K562 (cell line): ENCODE data around the gene RNF145. TPM values are rescaled to one million over a fixed set of nuclear protein-coding genes. Genes with fewer than 3 reads are reported as not detected.
A peak's percentile ranks its signal among the peaks of the same experiment; 100 is the strongest.

ENCODE experiments used
- ATAC-seq: fragments of 200-7000 bp; cut with Tn5 transposase; 3 replicates; pipeline ENCODE4 v1.9.1; 2020; ENCODE audit warnings: moderate library complexity
- BruUV-seq: library from RNA; stranded (reverse); fragments of 400-500 nt; replicated peaks from 2 replicates; lab custom pipeline; 2021; lab: Mats Ljungman, UMichigan
- CTCF ChIA-PET: fragments of 300-600 bp; formaldehyde crosslinking; extraction: SDS; loops from one replicate; lab custom pipeline; 2021; ENCODE audit warnings: low intra/inter-chr PET ratio; lab: Yijun Ruan, JAX
- POLR2A ChIA-PET: fragments of 300-600, 350-650 bp; sonication (Branson Sonifier 250); formaldehyde crosslinking; extraction: SDS; loops from one replicate; lab custom pipeline; 2021; ENCODE audit warnings: antibody characterized with exemption, inconsistent platforms; lab: Yijun Ruan, JAX
- DNase-seq, 4 experiments: peaks; one replicate each; pipeline versions ENCODE4 v3.0.0 to v3.0.0-alpha.2; 2011 to 2018; ENCODE audit warnings: low spot score in 3 of 4, mixed read lengths in 3 of 4; ENCODE audit errors: extremely low read depth in 1 of 4
- FAIRE-seq: peaks from 2 replicates; lab custom pipeline; 2011; peaks lifted over from hg19 to GRCh38; lab: Jason Lieb, UNC
- H2AFZ ChIP-seq: 2 replicates; pipeline ENCODE4 v1.6.0; 2011; ENCODE audit warnings: low read depth, low read length, control low read depth, inconsistent platforms
- H3K27ac ChIP-seq: fragments of 200-600 bp; 3 replicates; pipeline ENCODE4 v1.8.0; 2011; ENCODE audit warnings: low read depth, mild to moderate bottlenecking, control low read depth, inconsistent platforms, low read length, moderate library complexity, mixed read lengths; ENCODE audit errors: extremely low read depth
- H3K27me3 ChIP-seq, 2 experiments: fragments of 300-600 bp in 1 of 2; 2 replicates in 1 of 2; 3 replicates in 1 of 2; pipeline versions ENCODE4 v1.6.0 to v1.8.0; 2011; ENCODE audit warnings: inconsistent platforms in 2 of 2, low read length in 2 of 2, mild to moderate bottlenecking in 1 of 2, mixed read lengths in 1 of 2, moderate library complexity in 1 of 2; ENCODE audit not compliant: control insufficient read depth in 2 of 2, insufficient read depth in 2 of 2
- H3K36me3 ChIP-seq: fragments of 300-600 bp; 3 replicates; pipeline ENCODE4 v1.8.0; 2011; ENCODE audit warnings: mild to moderate bottlenecking, low read length, inconsistent platforms; ENCODE audit not compliant: control insufficient read depth, insufficient read depth
- H3K4me1 ChIP-seq, 2 experiments: fragments of 200-600 bp in 1 of 2; replicated peaks in 1 of 2; 2 replicates in 1 of 2; 3 replicates in 1 of 2; pipeline versions ENCODE4 v1.5.1 to v1.8.0; 2011; ENCODE audit warnings: inconsistent platforms in 2 of 2, low read length in 2 of 2, mild to moderate bottlenecking in 1 of 2, mixed read lengths in 1 of 2, moderate library complexity in 1 of 2; ENCODE audit not compliant: control insufficient read depth in 2 of 2, insufficient read depth in 2 of 2
- H3K4me2 ChIP-seq: 2 replicates; pipeline ENCODE4 v1.6.1; 2011; ENCODE audit warnings: low read length, control low read depth, inconsistent platforms, mixed read lengths; ENCODE audit not compliant: insufficient read depth
- H3K4me3 ChIP-seq: fragments of 200-600 bp; sonication (generic), shearing (Covaris generic); 2 replicates; pipeline ENCODE4 v1.5.1; 2016; ENCODE audit warnings: control low read depth, inconsistent platforms
- H3K79me2 ChIP-seq: fragments of 200-600 bp; 3 replicates; pipeline ENCODE4 v1.8.0; 2011; ENCODE audit warnings: low read length, inconsistent platforms; ENCODE audit not compliant: control insufficient read depth, insufficient read depth
- H3K9ac ChIP-seq, 2 experiments: 2 replicates each; pipeline versions ENCODE4 v1.6.0 to v1.6.1; 2011; ENCODE audit warnings: low read depth in 2 of 2, low read length in 2 of 2, control low read depth in 1 of 2, inconsistent platforms in 1 of 2, mild to moderate bottlenecking in 1 of 2, mixed read lengths in 1 of 2; ENCODE audit not compliant: insufficient read depth in 1 of 2
- H3K9me1 ChIP-seq: one replicate; pipeline ENCODE4 v1.6.0; 2011; ENCODE audit warnings: inconsistent platforms, mild to moderate bottlenecking, low read length, moderate library complexity; ENCODE audit not compliant: control insufficient read depth, insufficient read depth
- H3K9me3 ChIP-seq: replicated peaks from 2 replicates; pipeline ENCODE4 v1.5.1; 2011; ENCODE audit warnings: low read depth, low read length, inconsistent platforms; ENCODE audit not compliant: control insufficient read depth, insufficient read depth
- H4K20me1 ChIP-seq: replicated peaks from 2 replicates; pipeline ENCODE4 v1.6.1; 2011; ENCODE audit warnings: low read length, inconsistent platforms, mixed read lengths; ENCODE audit not compliant: control insufficient read depth, insufficient read depth
- ETS2 ChIP-seq: IDR thresholded peaks from 2 replicates; pipeline ENCODE4 v1.6.1; 2016; ENCODE audit warnings: borderline replicate concordance, missing genetic modification characterization, mild to moderate bottlenecking, moderate library complexity, missing compliant biosample characterization; ENCODE audit not compliant: poor library complexity, severe bottlenecking
- ETV1 ChIP-seq: fragments of 450-650 bp; conservative IDR thresholded peaks from 2 replicates; pipeline ENCODE4 v1.6.1; 2016; ENCODE audit warnings: missing genetic modification characterization, control low read depth, low read depth, missing compliant biosample characterization
- HMBOX1 ChIP-seq: sonication (generic); IDR thresholded peaks from 2 replicates; pipeline ENCODE4 v1.6.1; 2016
- JUND ChIP-seq, 2 experiments: IDR thresholded peaks; 2 replicates in 1 of 2; 3 replicates in 1 of 2; pipeline ENCODE4 v1.6.1; 2011; ENCODE audit warnings: borderline replicate concordance in 2 of 2, low read depth in 2 of 2, low read length in 2 of 2, improper control_type of control experiment in 1 of 2, missing biosample characterization in 1 of 2, missing genetic modification characterization in 1 of 2, missing genetic modification reagents in 1 of 2
- NR2C2 ChIP-seq, 2 experiments: fragments of 200-800 bp in 1 of 2; sonication (Bioruptor generic) in 1 of 2; sonication (generic) in 1 of 2; formaldehyde crosslinking in 1 of 2; IDR thresholded peaks; 2 replicates each; pipeline versions ENCODE4 v1.6.1 to v1.8.0; 2016 to 2022; ENCODE audit warnings: mild to moderate bottlenecking in 1 of 2, missing compliant biosample characterization in 1 of 2, missing genetic modification characterization in 1 of 2, missing genetic modification reagents in 1 of 2
- PHF20 ChIP-seq: fragments of 450-650 bp; IDR thresholded peaks from 2 replicates; pipeline ENCODE4 v1.6.1; 2018; ENCODE audit not compliant: partially characterized antibody
- PPARD ChIP-seq: fragments of 250-450 bp; sonication (Bioruptor Pico); IDR thresholded peaks from 2 replicates; pipeline ENCODE4 v1.8.0; 2022; ENCODE audit warnings: inconsistent platforms, mild to moderate bottlenecking, moderate library complexity
- RCOR1 ChIP-seq, 2 experiments: IDR thresholded peaks; 2 replicates each; pipeline ENCODE4 v1.6.1; 2012; ENCODE audit warnings: low read depth in 2 of 2, low read length in 2 of 2, borderline replicate concordance in 1 of 2, improper control_type of control experiment in 1 of 2
- SRSF3 ChIP-seq: fragments of 200-400 bp; formaldehyde crosslinking; IDR thresholded peaks from 2 replicates; pipeline ENCODE4 v1.6.1; 2016; ENCODE audit warnings: mild to moderate bottlenecking, low read length, moderate library complexity; ENCODE audit not compliant: insufficient read depth
- TBL1XR1 ChIP-seq, 2 experiments: IDR thresholded peaks; 2 replicates each; pipeline ENCODE4 v1.6.1; 2012; ENCODE audit warnings: improper control_type of control experiment in 2 of 2, low read length in 2 of 2, mild to moderate bottlenecking in 1 of 2
- TFAM ChIP-seq: fragments of 250-450 bp; sonication (Bioruptor Pico); conservative IDR thresholded peaks from 2 replicates; pipeline ENCODE4 v1.5.0; 2021; ENCODE audit warnings: mild to moderate bottlenecking, moderate library complexity
- ZBTB43 ChIP-seq: sonication (generic); formaldehyde crosslinking; IDR thresholded peaks from 2 replicates; pipeline ENCODE4 v1.8.0; 2023; ENCODE audit warnings: mild to moderate bottlenecking, missing genetic modification reagents
- ZNF354B ChIP-seq: fragments of 250-450 bp; sonication (Bioruptor Pico); IDR thresholded peaks from 2 replicates; pipeline ENCODE4 v1.4.0; 2020
- WGBS: fragments of 100-300 bp; shearing (Covaris generic); methylation state at CpG from one replicate; pipeline ENCODE4 v1.1.6; 2016; ENCODE audit warnings: low coverage, mixed read lengths; ENCODE audit not compliant: insufficient coverage; ENCODE audit errors: missing lambda C conversion rate; 5-methylcytosine and 5-hydroxymethylcytosine counted together
- in situ Hi-C: fragments of 300-500 bp; cut with MboI; formaldehyde crosslinking; loops from 4 replicates; pipeline ENCODE4 v1.15.0; 2018; ENCODE audit warnings: inconsistent platforms, mixed read lengths
- intact Hi-C: fragments of 100-400 bp; cut with micrococcal nuclease; formaldehyde crosslinking; loops from 2 replicates; pipeline ENCODE4 v1.14.2; 2022
- polyA plus RNA-seq, 8 experiments: library from polyadenylated mRNA; depleted of rRNA in 4 of 8; stranded (reverse) in 5 of 8; unstranded in 3 of 8; fragments of >200 nt; fragmentation: Nextera tagmentation in 2 of 8; fragmentation: Illumina TruSeq in 1 of 8; extraction: Ambion mirVana in 2 of 8; extraction: Trizol in 1 of 8; gene quantifications; 2 replicates each; pipeline versions ENCODE4 v1.2.1 to v1.2.3, GENCODE V29; 2011 to 2014; ENCODE audit warnings: inconsistent platforms in 1 of 8, missing spikeins in 1 of 8
- total RNA-seq, 7 experiments: library from RNA; depleted of rRNA in 6 of 7; stranded (reverse); fragments of >200 nt in 6 of 7; fragmentation: Illumina TruSeq in 2 of 7; extraction: Trizol in 2 of 7; gene quantifications; 2 replicates each; pipeline versions ENCODE4 v1.2.1 to v1.2.3, GENCODE V29; 2011 to 2021; ENCODE audit warnings: low replicate concordance in 1 of 7
- TF ChIP-seq, protein P1 (sequence below): fragments of 250-450 bp; sonication (Bioruptor Pico); IDR thresholded peaks from 2 replicates; pipeline ENCODE4 v1.4.0; 2020; ENCODE audit warnings: mild to moderate bottlenecking, moderate library complexity
- TF ChIP-seq, protein P2 (sequence below): sonication (generic); formaldehyde crosslinking; IDR thresholded peaks from 2 replicates; pipeline ENCODE4 v1.8.1; 2023; ENCODE audit warnings: mild to moderate bottlenecking, missing genetic modification reagents

RNF145 gene
- total and polyA plus RNA-seq, 9 of the 15 experiments (the other 6 are each of a cell fraction or from before 2014, with no cell fraction given): 13.6 to 40.7 (median 25.4) TPM

GRCh38 chr5:159210846-159211245, 1.5 kb upstream of the RNF145 start:
- H4K20me1 ChIP-seq: 0 out of 2 replicates have a peak, but pooled peaks cover 5% of the 10 kb centered on the region
- H3K4me2 ChIP-seq: peak overlapping the region; percentile 90
- in situ Hi-C loops: no loop called here
- 44% methylated on average over 1 of the region's 1 CpG for WGBS
- intact Hi-C loops: no loop called here
- H3K9ac ChIP-seq: peak overlapping the region in 1 of 2 experiments; percentile 80; a peak in 1 of 4 replicates
- CTCF ChIA-PET: no interaction called here
- no peaks in the 10 kb centered on the region for H3K36me3 ChIP-seq
- peaks cover 9 to 39% of the 10 kb centered on the region in 2 experiments for H3K4me1 ChIP-seq
- H3K9me1 ChIP-seq: no peaks in the 10 kb centered on the region
- BruUV-seq: no TSS peak
- DNase-seq (peak in 2 of 4 experiments; percentile 20 to 23), ATAC-seq (no peak), FAIRE-seq (no peak)
- H3K9me3 ChIP-seq: no peaks in the 10 kb centered on the region
- POLR2A ChIA-PET: interaction anchor here (1.3 to 1.6 kb wide), 3 partner anchors 10 to 12 kb away, joined by 3 to 6 read pairs (median 4); no protein-coding TSS in a partner anchor
- H3K27me3 ChIP-seq: no peaks in the 10 kb centered on the region
- 0 out of 2 replicates have a peak overlapping the region, but pooled peaks have one; percentile 62 for H3K4me3 ChIP-seq
- peaks cover 49% of the 10 kb centered on the region for H3K79me2 ChIP-seq
- peak overlapping the region; percentile 81; the same call in 1 of the 2 replicates for H2AFZ ChIP-seq
- peak overlapping the region; percentile 96 for H3K27ac ChIP-seq
- peak; percentile 21; the same call in 1 of the 2 replicates for TF ChIP-seq HMBOX1
- TF ChIP-seq RCOR1 (IDR thresholded peaks at IDR 0.05; ENCODE audit: borderline replicate concordance in 1 of 2, low read depth in 2 of 2, low read length in 2 of 2): peak in 1 of 2 experiments; percentile 65; a peak in 1 of 4 replicates
- TF ChIP-seq TBL1XR1 (IDR thresholded peaks at IDR 0.05; ENCODE audit: low read length in 2 of 2): 0 out of 4 replicates have a peak, but pooled peaks of 1 of the 2 experiments have one; percentile 12
- TF ChIP-seq, protein P1, sequence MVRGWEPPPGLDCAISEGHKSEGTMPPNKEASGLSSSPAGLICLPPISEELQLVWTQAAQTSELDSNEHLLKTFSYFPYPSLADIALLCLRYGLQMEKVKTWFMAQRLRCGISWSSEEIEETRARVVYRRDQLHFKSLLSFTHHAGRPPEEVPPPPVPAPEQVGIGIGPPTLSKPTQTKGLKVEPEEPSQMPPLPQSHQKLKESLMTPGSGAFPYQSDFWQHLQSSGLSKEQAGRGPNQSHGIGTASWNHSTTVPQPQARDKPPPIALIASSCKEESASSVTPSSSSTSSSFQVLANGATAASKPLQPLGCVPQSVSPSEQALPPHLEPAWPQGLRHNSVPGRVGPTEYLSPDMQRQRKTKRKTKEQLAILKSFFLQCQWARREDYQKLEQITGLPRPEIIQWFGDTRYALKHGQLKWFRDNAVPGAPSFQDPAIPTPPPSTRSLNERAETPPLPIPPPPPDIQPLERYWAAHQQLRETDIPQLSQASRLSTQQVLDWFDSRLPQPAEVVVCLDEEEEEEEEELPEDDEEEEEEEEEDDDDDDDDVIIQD (CRISPR knock-in tag): no peak
- TF ChIP-seq JUND (IDR thresholded peaks at IDR 0.05; ENCODE audit: borderline replicate concordance, low read depth, low read length): peak; percentile 51; the same call in 1 of the 2 replicates
- TF ChIP-seq JUND (tag; IDR thresholded peaks at IDR 0.05; ENCODE audit: borderline replicate concordance, low read depth, low read length): no peak
- TF ChIP-seq, protein P2, sequence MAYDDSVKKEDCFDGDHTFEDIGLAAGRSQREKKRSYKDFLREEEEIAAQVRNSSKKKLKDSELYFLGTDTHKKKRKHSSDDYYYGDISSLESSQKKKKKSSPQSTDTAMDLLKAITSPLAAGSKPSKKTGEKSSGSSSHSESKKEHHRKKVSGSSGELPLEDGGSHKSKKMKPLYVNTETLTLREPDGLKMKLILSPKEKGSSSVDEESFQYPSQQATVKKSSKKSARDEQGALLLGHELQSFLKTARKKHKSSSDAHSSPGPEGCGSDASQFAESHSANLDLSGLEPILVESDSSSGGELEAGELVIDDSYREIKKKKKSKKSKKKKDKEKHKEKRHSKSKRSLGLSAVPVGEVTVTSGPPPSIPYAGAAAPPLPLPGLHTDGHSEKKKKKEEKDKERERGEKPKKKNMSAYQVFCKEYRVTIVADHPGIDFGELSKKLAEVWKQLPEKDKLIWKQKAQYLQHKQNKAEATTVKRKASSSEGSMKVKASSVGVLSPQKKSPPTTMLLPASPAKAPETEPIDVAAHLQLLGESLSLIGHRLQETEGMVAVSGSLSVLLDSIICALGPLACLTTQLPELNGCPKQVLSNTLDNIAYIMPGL (CRISPR knock-in tag): no peak
- TF ChIP-seq ETV1 (tag): peak; percentile 34; the same call in 1 of the 2 replicates
- no peak for TF ChIP-seq PPARD (CRISPR knock-in tag)
- TF ChIP-seq ZBTB43 (CRISPR knock-in tag): no peak
- no peak for TF ChIP-seq SRSF3
- no peak for TF ChIP-seq ZNF354B
- no peak for TF ChIP-seq NR2C2 (CRISPR knock-in tag; IDR thresholded peaks at IDR 0.05)
- 0 out of 2 replicates have a peak, but pooled peaks have one; percentile 1 for TF ChIP-seq NR2C2 (tag; IDR thresholded peaks at IDR 0.05)
- no peak for TF ChIP-seq TFAM (CRISPR knock-in tag)
- TF ChIP-seq PHF20: no peak
- TF ChIP-seq ETS2: no peak
